Measurements from ENCODE around the gene KDM4B.

DNA sequence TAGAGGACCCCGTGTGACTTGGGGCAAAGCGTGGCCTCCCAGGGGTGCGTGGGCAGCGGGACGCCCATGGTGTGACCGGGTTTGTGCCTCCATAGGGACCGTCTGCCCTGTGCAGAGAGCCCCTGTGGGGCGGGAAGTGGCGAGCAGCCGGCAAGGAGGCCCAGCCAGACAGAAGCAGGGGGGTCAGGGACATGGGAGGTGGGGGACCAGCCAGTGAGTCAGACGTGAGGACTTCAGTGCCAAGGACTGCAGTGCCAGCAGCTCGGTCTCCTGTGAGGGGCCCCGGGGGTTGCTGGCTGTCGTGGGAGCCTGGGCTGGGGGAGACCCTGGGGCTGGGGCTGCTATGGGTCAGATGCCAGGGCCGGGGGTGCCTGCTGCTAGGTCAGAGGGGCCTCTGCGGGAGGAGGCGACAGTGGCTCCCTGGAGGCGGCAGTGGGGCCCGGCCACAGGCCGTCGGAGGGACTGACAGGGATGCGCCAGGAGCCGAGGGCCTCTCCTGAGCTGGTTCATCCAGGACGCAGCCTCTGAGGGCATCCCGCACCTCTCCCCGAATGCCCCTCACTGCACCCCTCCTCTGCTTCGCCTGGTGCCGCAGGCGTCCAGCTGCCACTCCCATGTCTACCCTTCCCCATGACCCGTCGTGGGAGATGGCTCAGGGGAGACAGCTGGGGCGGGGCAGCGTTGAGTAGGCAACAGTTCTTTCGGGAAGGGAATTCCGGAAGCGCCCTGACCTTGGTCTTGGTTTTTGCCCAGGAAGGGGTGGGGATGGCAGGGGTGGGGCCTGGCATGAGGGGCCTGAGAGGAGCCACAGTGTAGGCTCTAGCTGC lies 80.0 kb downstream of the KDM4B start:
- TF ChIP-seq, protein P1, sequence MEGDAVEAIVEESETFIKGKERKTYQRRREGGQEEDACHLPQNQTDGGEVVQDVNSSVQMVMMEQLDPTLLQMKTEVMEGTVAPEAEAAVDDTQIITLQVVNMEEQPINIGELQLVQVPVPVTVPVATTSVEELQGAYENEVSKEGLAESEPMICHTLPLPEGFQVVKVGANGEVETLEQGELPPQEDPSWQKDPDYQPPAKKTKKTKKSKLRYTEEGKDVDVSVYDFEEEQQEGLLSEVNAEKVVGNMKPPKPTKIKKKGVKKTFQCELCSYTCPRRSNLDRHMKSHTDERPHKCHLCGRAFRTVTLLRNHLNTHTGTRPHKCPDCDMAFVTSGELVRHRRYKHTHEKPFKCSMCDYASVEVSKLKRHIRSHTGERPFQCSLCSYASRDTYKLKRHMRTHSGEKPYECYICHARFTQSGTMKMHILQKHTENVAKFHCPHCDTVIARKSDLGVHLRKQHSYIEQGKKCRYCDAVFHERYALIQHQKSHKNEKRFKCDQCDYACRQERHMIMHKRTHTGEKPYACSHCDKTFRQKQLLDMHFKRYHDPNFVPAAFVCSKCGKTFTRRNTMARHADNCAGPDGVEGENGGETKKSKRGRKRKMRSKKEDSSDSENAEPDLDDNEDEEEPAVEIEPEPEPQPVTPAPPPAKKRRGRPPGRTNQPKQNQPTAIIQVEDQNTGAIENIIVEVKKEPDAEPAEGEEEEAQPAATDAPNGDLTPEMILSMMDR (IDR thresholded peaks at IDR 0.05): no peak
- TF ChIP-seq EZH2phosphoT487 (IDR thresholded peaks at IDR 0.05; ENCODE audit: borderline replicate concordance, low read depth): no peak
- TF ChIP-seq FOXM1 (IDR thresholded peaks at IDR 0.05; ENCODE audit: low read depth): no peak
